ENCODE results near the gene CHSY3. TPM values are rescaled to one million over a fixed set of nuclear protein-coding genes. Genes with fewer than 3 reads are reported as not detected.

The CHSY3 gene
- 0.80 TPM for polyA plus RNA-seq (2013, experiment 1 of 2)
- 1.1 TPM for polyA plus RNA-seq (2013, experiment 2 of 2)

GRCh38 chr5:129904102-129904666, at the start of gene CHSY3:
TSS of gene CHSY3 (plus strand) at chr5:129904465.
- no peak within 1 kb of the TSS for H3K27ac ChIP-seq (ENCODE audit: low read depth, low read length)
- no peaks in the 10 kb centered on the region for H3K36me3 ChIP-seq (ENCODE audit: insufficient read depth, low read length)
- peaks cover 74% of the 10 kb centered on the region for H3K27me3 ChIP-seq (ENCODE audit: insufficient read depth, low read length)
- no peaks in the 10 kb centered on the region for H3K4me1 ChIP-seq (ENCODE audit: insufficient read depth, low read length)
- no peaks in the 10 kb centered on the region for H3K9me3 ChIP-seq (ENCODE audit: insufficient read depth, low read depth, low read length)
- peak within 1 kb of the TSS; percentile 66 for H3K9ac ChIP-seq (ENCODE audit: low read depth, low read length)
- under 1% methylated on average over 56 of the region's 62 CpGs for WGBS
- H3K4me3 ChIP-seq (ENCODE audit: low read length), result peak within 1 kb of the TSS; percentile 79

- no peaks in the 10 kb centered on the region for H3K27me3 ChIP-seq (ENCODE audit: insufficient read depth, low read length)
These were observed 47.9 kb upstream of the CHSY3 start for GRCh38 chr5:129856325-129856724.

GRCh38 chr5:129857116-129857515, 47.1 kb upstream of the CHSY3 start:
- Histone ChIP-seq H3K36me3 (ENCODE audit: insufficient read depth, low read length) (no peaks in the 10 kb centered on the region), H3K9ac (ENCODE audit: low read depth, low read length) (no peak overlapping the region), H3K27ac (ENCODE audit: low read depth, low read length) (no peak overlapping the region), H3K4me1 (ENCODE audit: insufficient read depth, low read length) (no peaks in the 10 kb centered on the region), H3K9me3 (ENCODE audit: insufficient read depth, low read depth, low read length) (no peaks in the 10 kb centered on the region), H3K4me3 (ENCODE audit: low read length) (no peak overlapping the region), H3K27me3 (ENCODE audit: insufficient read depth, low read length) (no peaks in the 10 kb centered on the region)
- 84% methylated on average over 1 of the region's 1 CpG for WGBS

More at GRCh38 chr5:129856325-129856724, 47.9 kb upstream of the CHSY3 start:
- no peaks in the 10 kb centered on the region for H3K9me3 ChIP-seq (ENCODE audit: insufficient read depth, low read depth, low read length)
- no peaks in the 10 kb centered on the region for H3K4me1 ChIP-seq (ENCODE audit: insufficient read depth, low read length)
- no peak overlapping the region for H3K4me3 ChIP-seq (ENCODE audit: low read length)
- H3K9ac ChIP-seq (ENCODE audit: low read depth, low read length), result no peak overlapping the region
- no peak overlapping the region for H3K27ac ChIP-seq (ENCODE audit: low read depth, low read length)
- no peaks in the 10 kb centered on the region for H3K36me3 ChIP-seq (ENCODE audit: insufficient read depth, low read length)
- 92% methylated on average over 1 of the region's 1 CpG for WGBS

GRCh38 chr5:129858131-129858675, 46.1 kb upstream of the CHSY3 start:
- Histone ChIP-seq H3K4me3 (ENCODE audit: low read length) (no peak overlapping the region), H3K9ac (ENCODE audit: low read depth, low read length) (no peak overlapping the region), H3K27ac (ENCODE audit: low read depth, low read length) (no peak overlapping the region), H3K9me3 (ENCODE audit: insufficient read depth, low read depth, low read length) (no peaks in the 10 kb centered on the region), H3K4me1 (ENCODE audit: insufficient read depth, low read length) (no peaks in the 10 kb centered on the region), H3K27me3 (ENCODE audit: insufficient read depth, low read length) (no peaks in the 10 kb centered on the region), H3K36me3 (ENCODE audit: insufficient read depth, low read length) (no peaks in the 10 kb centered on the region)

- no peak overlapping the region for H3K4me3 ChIP-seq (ENCODE audit: low read length)
- WGBS, result no CpG with 5 or more reads among the region's 1 CpG
- H3K9me3 ChIP-seq (ENCODE audit: insufficient read depth, low read depth, low read length), result no peaks in the 10 kb centered on the region
- no peaks in the 10 kb centered on the region for H3K4me1 ChIP-seq (ENCODE audit: insufficient read depth, low read length)
- no peak overlapping the region for H3K27ac ChIP-seq (ENCODE audit: low read depth, low read length)
- H3K9ac ChIP-seq (ENCODE audit: low read depth, low read length), result no peak overlapping the region
- H3K27me3 ChIP-seq (ENCODE audit: insufficient read depth, low read length), result no peaks in the 10 kb centered on the region
- H3K36me3 ChIP-seq (ENCODE audit: insufficient read depth, low read length), result no peaks in the 10 kb centered on the region
These were observed 19.9 kb upstream of the CHSY3 start for GRCh38 chr5:129884322-129884721.

- Histone ChIP-seq H3K9ac (ENCODE audit: low read depth, low read length) (no peak overlapping the region), H3K4me3 (ENCODE audit: low read length) (no peak overlapping the region), H3K27ac (ENCODE audit: low read depth, low read length) (no peak overlapping the region), H3K36me3 (ENCODE audit: insufficient read depth, low read length) (no peaks in the 10 kb centered on the region), H3K27me3 (ENCODE audit: insufficient read depth, low read length) (peaks cover 34% of the 10 kb centered on the region), H3K9me3 (ENCODE audit: insufficient read depth, low read depth, low read length) (no peaks in the 10 kb centered on the region), H3K4me1 (ENCODE audit: insufficient read depth, low read length) (no peaks in the 10 kb centered on the region)
These were observed 4.8 kb upstream of the CHSY3 start for GRCh38 chr5:129899454-129899853.

GRCh38 chr5:129902816-129903215, 1.4 kb upstream of the CHSY3 start:
- no peaks in the 10 kb centered on the region for H3K36me3 ChIP-seq (ENCODE audit: insufficient read depth, low read length)
- no peak overlapping the region for H3K27ac ChIP-seq (ENCODE audit: low read depth, low read length)
- H3K9ac ChIP-seq (ENCODE audit: low read depth, low read length), result no peak overlapping the region
- no peaks in the 10 kb centered on the region for H3K4me1 ChIP-seq (ENCODE audit: insufficient read depth, low read length)
- 89% methylated on average over 6 of the region's 6 CpGs for WGBS
- H3K4me3 ChIP-seq (ENCODE audit: low read length), result no peak overlapping the region
- H3K27me3 ChIP-seq (ENCODE audit: insufficient read depth, low read length), result peaks cover 67% of the 10 kb centered on the region
- no peaks in the 10 kb centered on the region for H3K9me3 ChIP-seq (ENCODE audit: insufficient read depth, low read depth, low read length)

- H3K27ac ChIP-seq (ENCODE audit: low read depth, low read length), result no peak overlapping the region
- peak overlapping the region; percentile 66 for H3K9ac ChIP-seq (ENCODE audit: low read depth, low read length)
These were observed 681 bp upstream of the CHSY3 start for GRCh38 chr5:129903466-129904101.

GRCh38 chr5:129904667-129905472, 605 bp downstream of the CHSY3 start:
- WGBS, result under 1% methylated on average over 105 of the region's 105 CpGs
- peak overlapping the region; percentile 79 for H3K4me3 ChIP-seq (ENCODE audit: low read length)
- no peak overlapping the region for H3K27ac ChIP-seq (ENCODE audit: low read depth, low read length)
- peaks cover 71% of the 10 kb centered on the region for H3K27me3 ChIP-seq (ENCODE audit: insufficient read depth, low read length)
- no peaks in the 10 kb centered on the region for H3K36me3 ChIP-seq (ENCODE audit: insufficient read depth, low read length)
- no peaks in the 10 kb centered on the region for H3K9me3 ChIP-seq (ENCODE audit: insufficient read depth, low read depth, low read length)
- H3K9ac ChIP-seq (ENCODE audit: low read depth, low read length), result peak overlapping the region; percentile 49; the same call in 1 of the 2 replicates
- no peaks in the 10 kb centered on the region for H3K4me1 ChIP-seq (ENCODE audit: insufficient read depth, low read length)

More at GRCh38 chr5:129903466-129904101, 681 bp upstream of the CHSY3 start:
- H3K9me3 ChIP-seq (ENCODE audit: insufficient read depth, low read depth, low read length), result no peaks in the 10 kb centered on the region
- WGBS, result 6% methylated on average over 28 of the region's 29 CpGs
- no peaks in the 10 kb centered on the region for H3K36me3 ChIP-seq (ENCODE audit: insufficient read depth, low read length)
- no peaks in the 10 kb centered on the region for H3K4me1 ChIP-seq (ENCODE audit: insufficient read depth, low read length)
- peak overlapping the region; percentile 79 for H3K4me3 ChIP-seq (ENCODE audit: low read length)
- H3K27me3 ChIP-seq (ENCODE audit: insufficient read depth, low read length), result peaks cover 74% of the 10 kb centered on the region

GRCh38 chr5:129905473-129906176, 1.4 kb downstream of the CHSY3 start:
- peak overlapping the region; percentile 79 for H3K4me3 ChIP-seq (ENCODE audit: low read length)
- H3K9ac ChIP-seq (ENCODE audit: low read depth, low read length), result no peak overlapping the region
- H3K36me3 ChIP-seq (ENCODE audit: insufficient read depth, low read length), result no peaks in the 10 kb centered on the region
- no peaks in the 10 kb centered on the region for H3K9me3 ChIP-seq (ENCODE audit: insufficient read depth, low read depth, low read length)
- H3K27me3 ChIP-seq (ENCODE audit: insufficient read depth, low read length), result peaks cover 71% of the 10 kb centered on the region
- WGBS, result 1% methylated on average over 37 of the region's 37 CpGs
- no peak overlapping the region for H3K27ac ChIP-seq (ENCODE audit: low read depth, low read length)
- no peaks in the 10 kb centered on the region for H3K4me1 ChIP-seq (ENCODE audit: insufficient read depth, low read length)

Data from HUES64 (cell line).